Effector memory CD8-positive, alpha-beta T cell (primary cell): ENCODE data around the gene GRIN2D.
A peak's percentile ranks its signal among the peaks of the same experiment; 100 is the strongest.

Experiments
- ATAC-seq: fragments of 150-1000 bp; cut with Tn5 transposase; replicated peaks from 2 replicates; pipeline ENCODE4 v1.10.0; 2021; ENCODE audit warnings: mild to moderate bottlenecking, moderate library complexity
- DNase-seq, 3 experiments: peaks; one replicate each; pipeline ENCODE4 v3.0.0; 2021
- H3K27ac Mint-ChIP-seq, 2 donors: one replicate each; pipeline ENCODE4 v1.8.0; 2022; ENCODE audit warnings: mild to moderate bottlenecking in 2 of 2, mixed read lengths in 2 of 2, moderate library complexity in 2 of 2
- H3K27me3 Mint-ChIP-seq, 2 donors: one replicate each; pipeline ENCODE4 v1.8.0; 2022; ENCODE audit warnings: mixed read lengths in 2 of 2
- H3K36me3 Mint-ChIP-seq: one replicate; pipeline ENCODE4 v1.8.0; 2022; ENCODE audit warnings: mild to moderate bottlenecking, moderate library complexity, mixed read lengths; ENCODE audit not compliant: insufficient read depth
- H3K4me1 Mint-ChIP-seq, 2 donors: one replicate each; pipeline ENCODE4 v1.8.0; 2022; ENCODE audit warnings: low read depth in 2 of 2, mixed read lengths in 2 of 2
- H3K4me3 Mint-ChIP-seq, 2 donors: one replicate each; pipeline ENCODE4 v1.8.0; 2022; ENCODE audit warnings: mild to moderate bottlenecking in 2 of 2, mixed read lengths in 2 of 2, moderate library complexity in 2 of 2
- H3K9me3 Mint-ChIP-seq, 2 donors: one replicate each; pipeline ENCODE4 v1.8.0; 2022; ENCODE audit warnings: mixed read lengths in 2 of 2

GRIN2D gene

DNA sequence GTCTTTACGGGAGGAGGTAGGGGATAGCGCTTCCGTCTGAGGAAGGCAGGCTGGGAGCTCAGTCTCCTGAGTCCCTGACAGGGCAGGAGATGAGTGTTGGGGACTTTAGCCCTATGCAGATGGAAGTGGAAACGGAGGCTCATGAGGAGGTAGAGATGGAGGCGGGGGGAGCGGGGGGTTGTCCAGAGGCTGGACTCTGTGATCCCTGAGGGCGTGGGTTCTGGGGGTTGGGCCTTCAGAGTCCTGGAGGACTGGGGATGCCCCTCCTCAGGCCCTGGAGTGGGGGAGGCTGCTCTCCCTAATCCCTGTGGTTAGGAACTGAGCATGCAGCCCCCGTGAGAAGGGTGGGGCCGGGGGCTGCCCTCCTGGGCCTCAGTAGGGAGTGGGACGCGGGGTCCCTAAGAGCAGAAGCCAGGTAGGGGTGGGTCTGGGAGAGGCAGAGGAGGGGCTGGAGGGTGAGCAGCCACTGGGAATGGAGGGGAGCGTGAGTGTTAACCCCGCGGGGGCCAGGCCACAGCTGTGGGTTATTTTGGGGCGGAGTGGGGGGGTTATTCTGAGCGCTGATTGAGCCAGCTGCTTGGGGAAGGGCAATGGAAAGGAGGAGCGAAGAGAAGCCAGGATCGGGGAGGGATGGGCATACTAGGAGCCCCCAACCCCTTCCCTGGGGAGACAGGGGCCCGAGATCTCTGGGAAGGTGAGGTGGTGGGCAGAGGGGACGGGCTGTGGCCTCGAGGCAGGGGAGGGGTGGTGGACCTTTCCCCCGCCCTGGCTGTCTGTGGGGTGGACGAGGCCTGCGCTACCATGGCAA, 2.8 kb downstream of the GRIN2D start:
- no peak overlapping the region for H3K27ac Mint-ChIP-seq
- peak overlapping the region; percentile 40 to 76 for H3K4me3 Mint-ChIP-seq
- H3K36me3 Mint-ChIP-seq = peaks cover 9% of the 10 kb centered on the region
- no peak for ATAC-seq
- peaks cover 32 to 51% of the 10 kb centered on the region in 2 donors for H3K27me3 Mint-ChIP-seq
- H3K4me1 Mint-ChIP-seq = peaks cover 32 to 63% of the 10 kb centered on the region in 2 donors
- no peak for DNase-seq
- H3K9me3 Mint-ChIP-seq = peaks cover 0 to 5% of the 10 kb centered on the region in 2 donors

DNA sequence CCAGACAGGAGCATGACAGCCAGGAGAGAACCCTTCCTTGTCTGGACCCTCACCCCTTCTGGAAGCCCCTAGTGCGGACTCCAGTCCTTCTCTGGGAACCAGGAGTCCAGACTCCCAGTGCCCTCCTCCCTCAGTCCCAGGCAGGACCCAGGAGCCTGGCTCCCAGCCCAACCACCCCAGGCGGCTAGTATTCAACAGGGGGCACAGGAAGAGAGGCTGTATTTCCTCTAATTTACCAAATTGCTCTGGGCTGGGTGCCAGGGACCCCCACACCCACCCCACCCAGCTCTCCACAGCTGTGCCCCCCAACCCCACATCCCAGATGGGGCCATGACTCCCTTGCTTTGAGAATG, 3.3 kb downstream of the GRIN2D start:
- H3K27ac Mint-ChIP-seq = peak overlapping the region in 1 of 2 donors; percentile 88
- H3K27me3 Mint-ChIP-seq = peaks cover 32 to 51% of the 10 kb centered on the region in 2 donors
- H3K9me3 Mint-ChIP-seq = peaks cover 0 to 5% of the 10 kb centered on the region in 2 donors
- DNase-seq (no peak), ATAC-seq (no peak)
- no peak overlapping the region for H3K4me3 Mint-ChIP-seq
- peaks cover 27 to 60% of the 10 kb centered on the region in 2 donors for H3K4me1 Mint-ChIP-seq
- H3K36me3 Mint-ChIP-seq = peaks cover 9% of the 10 kb centered on the region

- peak overlapping the region; percentile 85 to 92 for H3K4me3 Mint-ChIP-seq
- peaks cover 26 to 62% of the 10 kb centered on the region in 2 donors for H3K4me1 Mint-ChIP-seq
- H3K27me3 Mint-ChIP-seq = peaks cover 32 to 50% of the 10 kb centered on the region in 2 donors
- DNase-seq (no peak), ATAC-seq (no peak)
- H3K27ac Mint-ChIP-seq = peak overlapping the region; percentile 75 to 88
- H3K36me3 Mint-ChIP-seq = peaks cover 10% of the 10 kb centered on the region
- H3K9me3 Mint-ChIP-seq = peaks cover 0 to 5% of the 10 kb centered on the region in 2 donors
These were observed 4.0 kb downstream of the GRIN2D start for GRCh38 chr19:48397263-48398101.

GRCh38 chr19:48398102-48398374, 4.6 kb downstream of the GRIN2D start:
- no peak for ATAC-seq
- Mint-ChIP-seq H3K27ac (peak overlapping the region; percentile 75 to 88), H3K4me1 (peaks cover 23 to 56% of the 10 kb centered on the region in 2 donors)

DNA sequence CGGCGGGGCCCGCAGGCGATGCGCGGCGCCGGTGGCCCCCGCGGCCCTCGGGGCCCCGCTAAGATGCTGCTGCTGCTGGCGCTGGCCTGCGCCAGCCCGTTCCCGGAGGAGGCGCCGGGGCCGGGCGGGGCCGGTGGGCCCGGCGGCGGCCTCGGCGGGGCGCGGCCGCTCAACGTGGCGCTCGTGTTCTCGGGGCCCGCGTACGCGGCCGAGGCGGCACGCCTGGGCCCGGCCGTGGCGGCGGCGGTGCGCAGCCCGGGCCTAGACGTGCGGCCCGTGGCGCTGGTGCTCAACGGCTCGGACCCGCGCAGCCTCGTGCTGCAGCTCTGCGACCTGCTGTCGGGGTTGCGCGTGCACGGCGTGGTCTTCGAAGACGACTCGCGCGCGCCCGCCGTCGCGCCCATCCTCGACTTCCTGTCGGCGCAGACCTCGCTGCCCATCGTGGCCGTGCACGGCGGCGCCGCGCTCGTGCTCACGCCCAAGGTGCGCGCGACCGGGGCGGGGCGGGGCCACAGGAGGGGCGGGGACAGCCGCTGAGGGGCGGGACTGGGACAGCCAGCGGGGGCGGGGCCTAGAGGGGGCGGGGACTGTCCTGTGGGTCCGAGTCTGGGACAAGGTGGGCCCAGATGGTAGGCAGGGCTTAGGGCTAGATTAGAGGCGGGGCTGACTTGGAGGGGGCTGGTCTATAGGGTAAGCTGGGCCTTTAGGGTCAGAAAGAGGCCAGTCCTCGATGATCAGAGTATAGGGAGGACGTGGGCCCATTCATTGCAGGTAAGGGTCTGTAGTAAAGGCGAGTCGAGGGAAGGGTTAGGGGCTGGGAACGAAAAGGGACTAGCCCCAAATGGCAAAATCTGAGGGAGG, 5.1 kb downstream of the GRIN2D start:
- H3K27ac Mint-ChIP-seq = peak overlapping the region; percentile 75 to 88
- peak; percentile 81 to 86 (median 86) for DNase-seq
- peaks cover 16% of the 10 kb centered on the region for H3K36me3 Mint-ChIP-seq
- peaks cover 25 to 60% of the 10 kb centered on the region in 2 donors for H3K4me1 Mint-ChIP-seq
- peaks cover 32 to 42% of the 10 kb centered on the region in 2 donors for H3K27me3 Mint-ChIP-seq
- H3K4me3 Mint-ChIP-seq = peak overlapping the region; percentile 85 to 92
- peak; percentile 73 for ATAC-seq
- H3K9me3 Mint-ChIP-seq = peaks cover 0 to 5% of the 10 kb centered on the region in 2 donors

More at GRCh38 chr19:48398102-48398374, 4.6 kb downstream of the GRIN2D start:
- peaks cover 12% of the 10 kb centered on the region for H3K36me3 Mint-ChIP-seq
- H3K4me3 Mint-ChIP-seq = peak overlapping the region; percentile 85 to 92
- H3K9me3 Mint-ChIP-seq = peaks cover 0 to 5% of the 10 kb centered on the region in 2 donors
- DNase-seq = no peak
- peaks cover 32 to 45% of the 10 kb centered on the region in 2 donors for H3K27me3 Mint-ChIP-seq

DNA sequence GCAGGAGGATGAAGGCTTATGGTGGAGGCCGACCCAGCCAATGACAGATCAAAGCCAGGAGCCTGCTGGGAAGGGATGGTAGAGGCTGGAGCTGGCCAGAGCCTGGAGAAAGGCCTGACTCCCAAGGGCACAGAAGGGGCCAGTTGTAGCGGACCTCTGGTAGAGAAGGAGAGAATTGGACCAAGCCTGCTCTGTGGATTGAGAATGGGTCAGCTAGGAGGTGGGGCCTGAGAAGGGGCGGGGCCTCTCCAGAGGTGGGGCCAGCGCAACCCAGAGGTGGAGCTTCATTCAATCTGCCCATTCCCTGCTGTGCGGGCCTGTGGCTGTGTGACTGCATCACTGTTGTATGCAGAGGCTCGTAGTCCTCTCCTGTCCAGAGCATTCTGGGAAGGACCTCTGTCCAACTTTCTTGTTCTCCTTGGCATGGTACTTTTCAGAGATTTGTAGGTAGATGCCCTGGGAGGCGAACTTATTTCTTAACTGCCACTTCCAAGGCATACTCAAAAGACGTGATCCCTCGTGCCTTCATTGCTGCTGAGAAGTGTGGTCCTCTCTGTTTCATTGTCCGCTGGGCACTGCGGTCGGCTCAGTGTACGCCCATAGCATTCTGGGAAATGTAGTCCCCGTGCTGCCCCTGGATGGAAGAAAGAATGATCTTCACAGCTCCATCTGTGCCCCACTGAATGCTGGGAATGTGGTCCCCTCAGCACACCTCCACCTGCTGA, 6.7 kb downstream of the GRIN2D start:
- ATAC-seq (peak; percentile 23), DNase-seq (peak in 1 of 3 experiments; percentile 33)
- no peak overlapping the region for H3K4me3 Mint-ChIP-seq
- H3K27ac Mint-ChIP-seq = peak overlapping the region in 1 of 2 donors; percentile 42
- H3K36me3 Mint-ChIP-seq = peaks cover 16% of the 10 kb centered on the region
- peaks cover 19 to 47% of the 10 kb centered on the region in 2 donors for H3K4me1 Mint-ChIP-seq
- peaks cover 0 to 5% of the 10 kb centered on the region in 2 donors for H3K9me3 Mint-ChIP-seq
- H3K27me3 Mint-ChIP-seq = peaks cover 17 to 26% of the 10 kb centered on the region in 2 donors

DNA sequence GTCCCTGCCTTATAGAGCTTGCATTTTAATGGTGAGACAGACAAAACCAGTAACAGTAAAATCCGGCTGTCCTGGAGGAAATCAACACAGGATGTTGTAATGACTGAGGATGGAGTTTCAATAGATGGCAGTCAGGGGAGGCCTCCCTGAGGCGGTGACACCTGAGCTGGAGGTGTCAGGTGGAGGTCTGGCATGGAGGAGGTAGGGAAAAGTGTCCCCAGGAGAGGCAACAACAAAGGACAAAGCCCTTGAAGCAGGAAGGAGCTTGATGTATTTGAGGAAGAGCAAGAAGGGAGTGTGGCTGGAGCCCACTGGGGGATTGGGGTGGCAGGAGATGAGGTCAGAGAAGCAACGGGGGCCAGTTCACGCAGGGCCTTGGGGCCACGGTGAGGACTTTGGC, 7.8 kb downstream of the GRIN2D start:
- peaks cover 12 to 22% of the 10 kb centered on the region in 2 donors for H3K27me3 Mint-ChIP-seq
- H3K4me1 Mint-ChIP-seq = peaks cover 15 to 38% of the 10 kb centered on the region in 2 donors
- ATAC-seq = no peak
- H3K9me3 Mint-ChIP-seq = peaks cover 0 to 5% of the 10 kb centered on the region in 2 donors
- no peak for DNase-seq
- H3K36me3 Mint-ChIP-seq = peaks cover 13% of the 10 kb centered on the region
- H3K4me3 Mint-ChIP-seq = no peak overlapping the region
- no peak overlapping the region for H3K27ac Mint-ChIP-seq

DNA sequence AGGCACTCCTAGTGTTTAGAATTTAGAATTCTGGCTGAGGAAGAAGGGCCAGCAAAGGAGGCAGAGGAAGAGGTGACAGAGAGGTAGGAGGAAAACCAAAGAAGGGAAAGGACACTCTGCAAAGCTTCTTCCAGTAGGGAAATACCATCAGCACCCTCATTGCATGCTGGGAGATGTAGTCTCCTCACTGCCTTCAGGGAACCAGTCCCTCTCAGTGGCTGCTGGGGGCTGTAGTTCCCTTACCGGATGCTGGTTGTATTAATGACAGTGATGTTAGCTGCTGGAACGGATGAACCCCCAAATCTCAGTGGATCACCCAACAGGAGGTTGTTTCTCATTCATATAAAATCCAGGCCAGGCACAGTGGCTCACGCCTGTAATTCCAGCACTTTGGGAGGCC, 10.1 kb downstream of the GRIN2D start:
- DNase-seq (peak; percentile 44 to 61 (median 46)), ATAC-seq (peak; percentile 70)
- peaks cover 7% of the 10 kb centered on the region for H3K36me3 Mint-ChIP-seq
- H3K9me3 Mint-ChIP-seq = peaks cover 0 to 5% of the 10 kb centered on the region in 2 donors
- H3K4me1 Mint-ChIP-seq = peaks cover 6 to 27% of the 10 kb centered on the region in 2 donors
- peak overlapping the region in 1 of 2 donors; percentile 33 for H3K27ac Mint-ChIP-seq
- H3K27me3 Mint-ChIP-seq = peaks cover 20 to 22% of the 10 kb centered on the region in 2 donors
- H3K4me3 Mint-ChIP-seq = no peak overlapping the region

- Mint-ChIP-seq H3K4me3 (no peak overlapping the region), H3K27me3 (peaks cover 20 to 22% of the 10 kb centered on the region in 2 donors), H3K27ac (no peak overlapping the region), H3K36me3 (peaks cover 7% of the 10 kb centered on the region), H3K9me3 (no peaks in the 10 kb centered on the region), H3K4me1 (peaks cover 4 to 18% of the 10 kb centered on the region in 2 donors)
- ATAC-seq = no peak
- DNase-seq = no peak
These were observed 11.7 kb downstream of the GRIN2D start for GRCh38 chr19:48405010-48405659.

DNA sequence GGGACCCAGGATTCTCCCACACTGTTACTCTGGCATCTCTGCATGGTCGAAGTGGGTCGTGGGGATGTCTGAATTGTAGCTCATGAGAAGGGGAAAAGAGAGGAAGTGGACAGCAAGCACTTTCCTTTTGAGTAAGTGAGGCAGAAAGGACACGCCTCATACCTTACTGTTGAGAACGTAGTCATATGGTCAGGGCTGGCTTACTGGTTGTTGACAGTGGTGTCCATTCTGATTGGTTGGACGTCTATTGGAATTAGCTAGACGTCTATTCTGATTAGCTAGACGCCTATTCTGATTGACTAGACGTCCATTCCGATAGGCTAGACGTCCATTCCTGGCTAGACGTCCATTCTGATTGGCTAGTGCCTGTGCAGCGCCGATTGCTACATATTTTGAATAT, 12.4 kb downstream of the GRIN2D start:
- peaks cover 4 to 15% of the 10 kb centered on the region in 2 donors for H3K4me1 Mint-ChIP-seq
- no peak overlapping the region for H3K27ac Mint-ChIP-seq
- H3K9me3 Mint-ChIP-seq = no peaks in the 10 kb centered on the region
- no peak overlapping the region for H3K4me3 Mint-ChIP-seq
- DNase-seq = no peak
- ATAC-seq = no peak
- peaks cover 20 to 22% of the 10 kb centered on the region in 2 donors for H3K27me3 Mint-ChIP-seq
- peaks cover 11% of the 10 kb centered on the region for H3K36me3 Mint-ChIP-seq

DNA sequence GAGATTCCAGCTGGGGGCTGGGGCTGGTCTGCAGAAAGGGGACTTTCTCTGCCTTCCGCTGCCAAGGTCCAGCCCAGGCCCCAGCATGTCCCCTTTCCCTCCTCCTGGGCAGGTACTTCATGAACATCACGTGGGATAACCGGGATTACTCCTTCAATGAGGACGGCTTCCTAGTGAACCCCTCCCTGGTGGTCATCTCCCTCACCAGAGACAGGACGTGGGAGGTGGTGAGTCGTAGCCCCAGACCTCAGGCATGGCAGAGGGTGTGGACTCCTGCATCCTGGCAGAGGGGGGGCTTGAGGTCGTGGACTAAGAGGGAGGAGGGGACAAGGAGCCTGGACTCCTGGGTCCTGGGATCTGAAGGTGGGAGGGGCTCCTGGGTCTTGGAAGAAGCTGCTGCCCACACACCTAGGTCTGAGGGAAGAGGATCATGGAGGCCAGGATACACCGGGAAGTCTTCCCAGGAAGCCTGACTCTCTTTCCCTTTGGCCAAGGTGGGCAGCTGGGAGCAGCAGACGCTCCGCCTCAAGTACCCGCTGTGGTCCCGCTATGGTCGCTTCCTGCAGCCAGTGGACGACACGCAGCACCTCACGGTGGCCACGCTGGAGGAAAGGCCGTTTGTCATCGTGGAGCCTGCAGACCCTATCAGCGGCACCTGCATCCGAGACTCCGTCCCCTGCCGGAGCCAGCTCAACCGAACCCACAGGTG, 20.6 kb downstream of the GRIN2D start:
- H3K4me3 Mint-ChIP-seq = peak overlapping the region; percentile 76 to 85
- H3K27me3 Mint-ChIP-seq = no peaks in the 10 kb centered on the region
- peaks cover 14 to 17% of the 10 kb centered on the region in 2 donors for H3K4me1 Mint-ChIP-seq
- peak overlapping the region in 1 of 2 donors; percentile 84 for H3K27ac Mint-ChIP-seq
- ATAC-seq (no peak), DNase-seq (no peak)
- H3K36me3 Mint-ChIP-seq = peaks cover 14% of the 10 kb centered on the region
- H3K9me3 Mint-ChIP-seq = no peaks in the 10 kb centered on the region
